Endothelial cell (in vitro differentiated cells): ENCODE measurements around the gene THSD7A. TPM values are rescaled to one million over a fixed set of nuclear protein-coding genes. Genes with fewer than 3 reads are reported as not detected.
"Not testable (repeated sequence)": the region's sequence is repeated elsewhere in the genome, so short reads cannot be mapped to it uniquely, and the experiment has no call there.

Source experiments
- DNase-seq: peaks from one replicate; pipeline ENCODE4 v3.0.0; 2021; ENCODE audit warnings: low spot score
- H3K27ac Mint-ChIP-seq: one replicate; pipeline ENCODE4 v1.8.0; 2021; ENCODE audit warnings: mixed read lengths, inconsistent platforms; ENCODE audit not compliant: unreplicated experiment
- H3K27me3 Mint-ChIP-seq: one replicate; pipeline ENCODE4 v1.8.0; 2021; ENCODE audit warnings: mild to moderate bottlenecking, moderate library complexity, mixed read lengths, inconsistent platforms; ENCODE audit not compliant: unreplicated experiment
- H3K36me3 Mint-ChIP-seq: one replicate; pipeline ENCODE4 v1.8.0; 2021; ENCODE audit warnings: mild to moderate bottlenecking, low read depth, mixed read lengths, inconsistent platforms; ENCODE audit not compliant: unreplicated experiment
- H3K4me1 Mint-ChIP-seq: one replicate; pipeline ENCODE4 v1.8.0; 2021; ENCODE audit warnings: mild to moderate bottlenecking, mixed read lengths, inconsistent platforms; ENCODE audit not compliant: unreplicated experiment
- H3K4me3 Mint-ChIP-seq: one replicate; pipeline ENCODE4 v1.8.0; 2021; ENCODE audit warnings: mild to moderate bottlenecking, mixed read lengths, inconsistent platforms; ENCODE audit not compliant: unreplicated experiment
- H3K9me3 Mint-ChIP-seq: one replicate; pipeline ENCODE4 v1.8.0; 2021; ENCODE audit warnings: mixed read lengths, inconsistent platforms; ENCODE audit not compliant: unreplicated experiment
- CTCF ChIP-seq: fragments of 200-600 bp; sonication (generic); IDR thresholded peaks from one replicate; pipeline ENCODE4 v1.5.0; 2021; ENCODE audit warnings: antibody characterized with exemption; ENCODE audit not compliant: unreplicated experiment
- total RNA-seq: library from RNA; stranded (reverse); fragmentation: NEBNext Ultra II Directional; extraction: Animal tissue kit (Norgen Biotek cat#: 25700); gene quantifications from one replicate; pipeline ENCODE4 v1.2.1, GENCODE V29; 2021; ENCODE audit not compliant: unreplicated experiment

Gene THSD7A
- total RNA-seq, 1 donor from 2014 or later, result 28.7 TPM

- H3K27ac Mint-ChIP-seq, result no peak overlapping the region
- no peak for DNase-seq
- peaks cover 7% of the 10 kb centered on the region for H3K4me1 Mint-ChIP-seq
- no peaks in the 10 kb centered on the region for H3K9me3 Mint-ChIP-seq
- no peak for TF ChIP-seq CTCF
- H3K4me3 Mint-ChIP-seq, result no peak overlapping the region
- H3K27me3 Mint-ChIP-seq, result peaks cover 2% of the 10 kb centered on the region
- H3K36me3 Mint-ChIP-seq, result peaks cover 4% of the 10 kb centered on the region
Observed at GRCh38 chr7:11447106-11447505, 384.9 kb downstream of the THSD7A start.

GRCh38 chr7:11443934-11444333 is 388.1 kb downstream of the THSD7A start:
- not testable (repeated sequence) for H3K27ac Mint-ChIP-seq, H3K9me3 Mint-ChIP-seq, H3K27me3 Mint-ChIP-seq, DNase-seq, H3K4me1 Mint-ChIP-seq, H3K4me3 Mint-ChIP-seq
- peaks cover 15% of the 10 kb centered on the region for H3K36me3 Mint-ChIP-seq

- Mint-ChIP-seq H3K4me3 (no peak overlapping the region), H3K27ac (no peak overlapping the region), H3K9me3 (no peaks in the 10 kb centered on the region), H3K36me3 (peaks cover 14% of the 10 kb centered on the region), H3K27me3 (no peaks in the 10 kb centered on the region), H3K4me1 (no peaks in the 10 kb centered on the region)
- DNase-seq, result no peak
- TF ChIP-seq CTCF, result no peak
Observed at GRCh38 chr7:11437994-11438393, 394.0 kb downstream of the THSD7A start.

GRCh38 chr7:11436773-11437524 is 395.0 kb downstream of the THSD7A start:
- Mint-ChIP-seq H3K27me3 (no peaks in the 10 kb centered on the region), H3K9me3 (no peaks in the 10 kb centered on the region), H3K4me3 (no peak overlapping the region), H3K36me3 (peaks cover 14% of the 10 kb centered on the region), H3K4me1 (no peaks in the 10 kb centered on the region), H3K27ac (no peak overlapping the region)
- TF ChIP-seq CTCF, result no peak
- no peak for DNase-seq

- no peak for TF ChIP-seq CTCF
- no peak for DNase-seq
- Mint-ChIP-seq H3K9me3 (no peaks in the 10 kb centered on the region), H3K27me3 (no peaks in the 10 kb centered on the region), H3K27ac (no peak overlapping the region), H3K4me1 (no peaks in the 10 kb centered on the region), H3K36me3 (peaks cover 14% of the 10 kb centered on the region), H3K4me3 (no peak overlapping the region)
Observed at GRCh38 chr7:11436316-11436715, 395.7 kb downstream of the THSD7A start.
